ENCODE data around the gene MRPL42.

DNA sequence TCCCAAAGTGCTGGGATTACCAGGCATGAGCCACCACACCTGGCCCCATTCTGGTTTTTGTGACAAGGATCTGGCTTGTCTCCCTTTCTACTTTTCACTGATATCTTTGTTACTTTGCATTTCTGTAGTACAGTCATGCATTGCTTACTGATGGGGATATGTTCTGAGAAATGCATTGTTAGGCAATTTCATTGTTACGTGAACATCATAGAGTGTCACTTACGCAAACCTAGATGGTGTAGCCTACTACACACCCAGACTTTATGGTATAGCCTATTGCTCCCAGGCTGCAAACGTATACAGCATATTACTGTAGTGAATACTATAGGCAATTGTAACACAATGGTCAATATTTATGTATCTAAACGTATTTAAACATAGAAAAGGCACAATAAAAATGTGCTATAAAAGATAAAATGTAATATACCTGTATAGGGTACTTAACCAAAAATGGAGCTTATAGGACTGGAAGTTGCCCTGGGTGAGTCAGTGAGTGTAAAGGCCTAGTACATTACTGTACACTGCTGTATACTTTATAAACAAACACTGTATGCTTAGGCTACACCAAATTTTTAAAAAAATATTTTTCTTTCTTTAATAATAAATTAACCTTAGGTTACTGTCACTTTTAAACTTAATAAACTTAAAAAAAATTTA is 16.0 kb downstream of the MRPL42 start:
- TF ChIP-seq SP2 (tag by site-specific recombination; IDR thresholded peaks at IDR 0.05), result no peak
- TF ChIP-seq ZNF37A (tag by site-specific recombination; IDR thresholded peaks at IDR 0.05), result no peak
- TF ChIP-seq ZNF274 (IDR thresholded peaks at IDR 0.05; ENCODE audit: low read length), result no peak
- TF ChIP-seq ZNF274 (tag by site-specific recombination; IDR thresholded peaks at IDR 0.05; ENCODE audit: borderline replicate concordance), result no peak
- TF ChIP-seq, protein P1, sequence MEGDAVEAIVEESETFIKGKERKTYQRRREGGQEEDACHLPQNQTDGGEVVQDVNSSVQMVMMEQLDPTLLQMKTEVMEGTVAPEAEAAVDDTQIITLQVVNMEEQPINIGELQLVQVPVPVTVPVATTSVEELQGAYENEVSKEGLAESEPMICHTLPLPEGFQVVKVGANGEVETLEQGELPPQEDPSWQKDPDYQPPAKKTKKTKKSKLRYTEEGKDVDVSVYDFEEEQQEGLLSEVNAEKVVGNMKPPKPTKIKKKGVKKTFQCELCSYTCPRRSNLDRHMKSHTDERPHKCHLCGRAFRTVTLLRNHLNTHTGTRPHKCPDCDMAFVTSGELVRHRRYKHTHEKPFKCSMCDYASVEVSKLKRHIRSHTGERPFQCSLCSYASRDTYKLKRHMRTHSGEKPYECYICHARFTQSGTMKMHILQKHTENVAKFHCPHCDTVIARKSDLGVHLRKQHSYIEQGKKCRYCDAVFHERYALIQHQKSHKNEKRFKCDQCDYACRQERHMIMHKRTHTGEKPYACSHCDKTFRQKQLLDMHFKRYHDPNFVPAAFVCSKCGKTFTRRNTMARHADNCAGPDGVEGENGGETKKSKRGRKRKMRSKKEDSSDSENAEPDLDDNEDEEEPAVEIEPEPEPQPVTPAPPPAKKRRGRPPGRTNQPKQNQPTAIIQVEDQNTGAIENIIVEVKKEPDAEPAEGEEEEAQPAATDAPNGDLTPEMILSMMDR (tag by site-specific recombination; IDR thresholded peaks at IDR 0.05), result no peak
- no peak for TF ChIP-seq KLF9 (tag by site-specific recombination; IDR thresholded peaks at IDR 0.05; ENCODE audit: low read depth)
- TF ChIP-seq ZNF843 (tag by site-specific recombination; IDR thresholded peaks at IDR 0.05), result no peak
- TF ChIP-seq ZNF76 (tag by site-specific recombination; IDR thresholded peaks at IDR 0.05; ENCODE audit: borderline replicate concordance, low read depth), result no peak
- TF ChIP-seq, protein P2, sequence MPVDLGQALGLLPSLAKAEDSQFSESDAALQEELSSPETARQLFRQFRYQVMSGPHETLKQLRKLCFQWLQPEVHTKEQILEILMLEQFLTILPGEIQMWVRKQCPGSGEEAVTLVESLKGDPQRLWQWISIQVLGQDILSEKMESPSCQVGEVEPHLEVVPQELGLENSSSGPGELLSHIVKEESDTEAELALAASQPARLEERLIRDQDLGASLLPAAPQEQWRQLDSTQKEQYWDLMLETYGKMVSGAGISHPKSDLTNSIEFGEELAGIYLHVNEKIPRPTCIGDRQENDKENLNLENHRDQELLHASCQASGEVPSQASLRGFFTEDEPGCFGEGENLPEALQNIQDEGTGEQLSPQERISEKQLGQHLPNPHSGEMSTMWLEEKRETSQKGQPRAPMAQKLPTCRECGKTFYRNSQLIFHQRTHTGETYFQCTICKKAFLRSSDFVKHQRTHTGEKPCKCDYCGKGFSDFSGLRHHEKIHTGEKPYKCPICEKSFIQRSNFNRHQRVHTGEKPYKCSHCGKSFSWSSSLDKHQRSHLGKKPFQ (tag by site-specific recombination; IDR thresholded peaks at IDR 0.05), result no peak
- TF ChIP-seq ZNF214 (tag by site-specific recombination; IDR thresholded peaks at IDR 0.05; ENCODE audit: borderline replicate concordance), result no peak
